ENCODE measurements around the gene CCNB1. TPM values are rescaled to one million over a fixed set of nuclear protein-coding genes. Genes with fewer than 3 reads are reported as not detected.

Gene CCNB1
- polyA plus RNA-seq, 6 donors from 2014 or later = 4.3 to 6.4 (median 6.1) TPM; not detected in 1

Other genes starting within 250 kb of the CCNB1 start
- gene SLC30A5, start 73.1 kb upstream of the CCNB1 start, polyA plus RNA-seq (ENCODE audit: low read depth in 6 of 6) = 10 to 100 TPM; 13.6 to 26.1 (median 21.7) TPM
- gene CENPH, start 22.4 kb downstream of the CCNB1 start, polyA plus RNA-seq (ENCODE audit: low read depth in 6 of 6) = 10 to 100 TPM; 10.6 to 20.9 (median 14.8) TPM
- 10 to 100 TPM; 28.8 to 55.4 (median 31.4) TPM for gene CDK7, start 67.7 kb downstream of the CCNB1 start, polyA plus RNA-seq (ENCODE audit: low read depth in 6 of 6)
- 1 to 10 TPM in 5 of 6 donors, not detected in 1; 1.2 to 3.4 (median 2.7) TPM for gene CCDC125, start 165.7 kb downstream of the CCNB1 start, polyA plus RNA-seq (ENCODE audit: low read depth in 6 of 6)
- 10 to 100 TPM; 49.1 to 98.0 (median 79.9) TPM for gene AK6, start 202.4 kb downstream of the CCNB1 start, polyA plus RNA-seq (ENCODE audit: low read depth in 6 of 6)
- 100 to 1,000 TPM in 5 of 6 donors, 10 to 100 TPM in 1; 91.6 to 165 (median 120) TPM for gene TAF9, start 202.4 kb downstream of the CCNB1 start, polyA plus RNA-seq (ENCODE audit: low read depth in 6 of 6)
- gene RAD17, start 202.7 kb downstream of the CCNB1 start, polyA plus RNA-seq (ENCODE audit: low read depth in 6 of 6) = 10 to 100 TPM; 23.4 to 35.3 (median 28.8) TPM
- under 1 TPM in 5 of 6 donors, not detected in 1; 0.16 to 0.36 (median 0.32) TPM for gene MARVELD2, start 248.0 kb downstream of the CCNB1 start, polyA plus RNA-seq (ENCODE audit: low read depth in 6 of 6)

Data from naive B cell (primary cell).